GM19240 (cell line): ENCODE measurements around the gene SMG9.

ENCODE experiments used
- DNase-seq: peaks from one replicate; pipeline ENCODE4 v3.0.0; 2011; ENCODE audit warnings: low spot score; ENCODE audit not compliant: insufficient read length

Gene SMG9

GRCh38 chr19:43754503-43755255 lies at the start of gene SMG9:
SMG9 (minus strand) TSS chr19:43754962; CDS start chr19:43750741, 4,221 bp downstream.
- no peak for DNase-seq

- no peak for DNase-seq
These were observed 49.7 kb upstream of the SMG9 start for GRCh38 chr19:43804432-43804831.

GRCh38 chr19:43802216-43802951 lies 47.6 kb upstream of the SMG9 start, which contains the start of gene LYPD5:
LYPD5 (minus strand) TSS chr19:43802447; CDS start chr19:43802380, 67 bp downstream.
- DNase-seq = no peak

GRCh38 chr19:43799502-43800142 lies 44.9 kb upstream of the SMG9 start:
- DNase-seq = no peak

- DNase-seq = no peak
These were observed 44.0 kb upstream of the SMG9 start for GRCh38 chr19:43798546-43799409.

GRCh38 chr19:43798026-43798545 lies 43.3 kb upstream of the SMG9 start:
- no peak for DNase-seq

- DNase-seq = no peak
These were observed 42.8 kb upstream of the SMG9 start for GRCh38 chr19:43797556-43797955.

- no peak for DNase-seq
These were observed 42.4 kb upstream of the SMG9 start for GRCh38 chr19:43797118-43797517.

- DNase-seq = no peak
These were observed 35.8 kb upstream of the SMG9 start for GRCh38 chr19:43790587-43790986.

GRCh38 chr19:43789029-43789428 lies 34.3 kb upstream of the SMG9 start:
- no peak for DNase-seq

- no peak for DNase-seq
These were observed 31.9 kb upstream of the SMG9 start for GRCh38 chr19:43786665-43787064.

GRCh38 chr19:43784981-43785808 lies 30.4 kb upstream of the SMG9 start:
- no peak for DNase-seq

- no peak for DNase-seq
These were observed 29.6 kb upstream of the SMG9 start for GRCh38 chr19:43784241-43784980.

GRCh38 chr19:43783636-43784035 lies 28.9 kb upstream of the SMG9 start:
- no peak for DNase-seq

- no peak for DNase-seq
These were observed 28.0 kb upstream of the SMG9 start for GRCh38 chr19:43782689-43783231.

GRCh38 chr19:43782311-43782660 lies 27.5 kb upstream of the SMG9 start:
- no peak for DNase-seq

- DNase-seq = no peak
These were observed 27.0 kb upstream of the SMG9 start for GRCh38 chr19:43781630-43782310.

GRCh38 chr19:43780706-43781525 lies 26.2 kb upstream of the SMG9 start, which contains the start of gene KCNN4:
KCNN4 (minus strand) TSS chr19:43780973; CDS start chr19:43780861, 112 bp downstream.
- DNase-seq = no peak
